Measurements from ENCODE around the gene IPO11. TPM values are rescaled to one million over a fixed set of nuclear protein-coding genes. Genes with fewer than 3 reads are reported as not detected.
"Not testable (repeated sequence)": the region's sequence is repeated elsewhere in the genome, so short reads cannot be mapped to it uniquely, and the experiment has no call there.

The IPO11 gene
- total RNA-seq, 1 experiment from 2014 or later = 66.5 TPM

GRCh38 chr5:62623271-62623670 is 210.7 kb downstream of the IPO11 start:
- POLR2A ChIA-PET (ENCODE audit: low non-redundant PET) = no interaction called here
- intact Hi-C loops (cut with micrococcal nuclease; ENCODE audit: unreplicated experiment) = no loop called here
- BruUV-seq (replicated peaks) = no TSS peak

DNA sequence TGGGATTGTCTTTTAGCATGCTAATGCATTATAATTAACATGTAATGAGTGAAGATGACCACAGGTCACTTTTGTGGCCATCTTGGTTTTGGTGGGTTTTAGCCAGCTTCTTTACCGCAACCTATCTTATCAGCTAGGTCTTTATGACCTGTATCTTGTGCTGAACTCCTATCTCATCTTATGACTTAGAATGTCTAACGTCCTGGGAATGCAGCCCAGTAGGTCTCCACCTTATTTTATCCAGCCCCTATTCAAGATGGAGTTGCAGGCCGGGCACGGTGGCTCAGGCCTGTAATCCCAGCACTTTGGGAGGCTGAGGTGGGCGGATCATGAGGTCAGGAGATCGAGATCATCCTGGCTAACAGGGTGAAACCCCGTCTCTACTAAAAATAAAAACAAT is 211.9 kb downstream of the IPO11 start:
- H3K27ac ChIP-seq (ENCODE audit: low read depth, low read length, poor library complexity, severe bottlenecking); H3K36me3 ChIP-seq (ENCODE audit: insufficient read depth, low read length, poor library complexity, severe bottlenecking); BruUV-seq (replicated peaks); H3K4me3 ChIP-seq (ENCODE audit: low read depth, low read length, poor library complexity, severe bottlenecking); CTCF ChIA-PET; intact Hi-C loops (cut with micrococcal nuclease; ENCODE audit: unreplicated experiment); POLR2A ChIA-PET (ENCODE audit: low non-redundant PET); H3K9me3 ChIP-seq (ENCODE audit: low read depth, low read length, poor library complexity, severe bottlenecking); H3K4me1 ChIP-seq (ENCODE audit: insufficient read depth, low read length, poor library complexity, severe bottlenecking); DNase-seq (ENCODE audit: low spot score); H3K27me3 ChIP-seq (replicated peaks; ENCODE audit: insufficient read depth, low read depth, low read length, poor library complexity): not testable (repeated sequence)

More at GRCh38 chr5:62623271-62623670, 210.7 kb downstream of the IPO11 start:
- no peak overlapping the region for H3K27ac ChIP-seq (ENCODE audit: low read depth, low read length, poor library complexity, severe bottlenecking)
- no peak for DNase-seq (ENCODE audit: low spot score)
- no peak overlapping the region for H3K4me3 ChIP-seq (ENCODE audit: low read depth, low read length, poor library complexity, severe bottlenecking)
- peaks cover 6% of the 10 kb centered on the region for H3K36me3 ChIP-seq (ENCODE audit: insufficient read depth, low read length, poor library complexity, severe bottlenecking)
- TF ChIP-seq EZH2 (IDR thresholded peaks at IDR 0.05; ENCODE audit: borderline replicate concordance, low read depth, low read length, poor library complexity, severe bottlenecking) (no peak), CTCF (conservative IDR thresholded peaks at IDR 0.05; ENCODE audit: low read depth, low read length) (no peak)
- peaks cover 3% of the 10 kb centered on the region for H3K4me1 ChIP-seq (ENCODE audit: insufficient read depth, low read length, poor library complexity, severe bottlenecking)
- CTCF ChIA-PET = no interaction called here
- H3K9me3 ChIP-seq (ENCODE audit: low read depth, low read length, poor library complexity, severe bottlenecking) = no peaks in the 10 kb centered on the region
- no peaks in the 10 kb centered on the region for H3K27me3 ChIP-seq (replicated peaks; ENCODE audit: insufficient read depth, low read depth, low read length, poor library complexity)

- no peak overlapping the region for H3K4me3 ChIP-seq (ENCODE audit: low read depth, low read length, poor library complexity, severe bottlenecking)
- ChIA-PET CTCF (no interaction called here), POLR2A (ENCODE audit: low non-redundant PET) (no interaction called here)
- no peak for TF ChIP-seq CTCF (conservative IDR thresholded peaks at IDR 0.05; ENCODE audit: low read depth, low read length)
- no peak for TF ChIP-seq EZH2 (IDR thresholded peaks at IDR 0.05; ENCODE audit: borderline replicate concordance, low read depth, low read length, poor library complexity, severe bottlenecking)
- no peak for DNase-seq (ENCODE audit: low spot score)
- peaks cover 6% of the 10 kb centered on the region for H3K36me3 ChIP-seq (ENCODE audit: insufficient read depth, low read length, poor library complexity, severe bottlenecking)
- H3K4me1 ChIP-seq (ENCODE audit: insufficient read depth, low read length, poor library complexity, severe bottlenecking) = no peaks in the 10 kb centered on the region
- no peak overlapping the region for H3K27ac ChIP-seq (ENCODE audit: low read depth, low read length, poor library complexity, severe bottlenecking)
- BruUV-seq (replicated peaks) = no TSS peak
- H3K9me3 ChIP-seq (ENCODE audit: low read depth, low read length, poor library complexity, severe bottlenecking) = no peaks in the 10 kb centered on the region
- intact Hi-C loops (cut with micrococcal nuclease; ENCODE audit: unreplicated experiment) = no loop called here
- H3K27me3 ChIP-seq (replicated peaks; ENCODE audit: insufficient read depth, low read depth, low read length, poor library complexity) = no peaks in the 10 kb centered on the region
Measured at GRCh38 chr5:62626534-62626933, 214.0 kb downstream of the IPO11 start.

GRCh38 chr5:62627121-62627520 is 214.6 kb downstream of the IPO11 start:
- no peaks in the 10 kb centered on the region for H3K27me3 ChIP-seq (replicated peaks; ENCODE audit: insufficient read depth, low read depth, low read length, poor library complexity)
- POLR2A ChIA-PET (ENCODE audit: low non-redundant PET) = no interaction called here
- no peaks in the 10 kb centered on the region for H3K4me1 ChIP-seq (ENCODE audit: insufficient read depth, low read length, poor library complexity, severe bottlenecking)
- H3K27ac ChIP-seq (ENCODE audit: low read depth, low read length, poor library complexity, severe bottlenecking) = no peak overlapping the region
- BruUV-seq (replicated peaks) = no TSS peak
- no peak overlapping the region for H3K4me3 ChIP-seq (ENCODE audit: low read depth, low read length, poor library complexity, severe bottlenecking)
- CTCF ChIA-PET = no interaction called here
- no peaks in the 10 kb centered on the region for H3K9me3 ChIP-seq (ENCODE audit: low read depth, low read length, poor library complexity, severe bottlenecking)
- no peak for TF ChIP-seq EZH2 (IDR thresholded peaks at IDR 0.05; ENCODE audit: borderline replicate concordance, low read depth, low read length, poor library complexity, severe bottlenecking)
- no peak for TF ChIP-seq CTCF (conservative IDR thresholded peaks at IDR 0.05; ENCODE audit: low read depth, low read length)
- no peak for DNase-seq (ENCODE audit: low spot score)
- peaks cover 6% of the 10 kb centered on the region for H3K36me3 ChIP-seq (ENCODE audit: insufficient read depth, low read length, poor library complexity, severe bottlenecking)
- intact Hi-C loops (cut with micrococcal nuclease; ENCODE audit: unreplicated experiment) = no loop called here

All from A673 (cell line).